Suppressor macrophage treated with lipopolysaccharide for 1 hour (primary cell): ENCODE results near the gene KLF7.
A peak's percentile ranks its signal among the peaks of the same experiment; 100 is the strongest.

ENCODE experiments used
- DNase-seq, 3 donors: peaks; one replicate each; pipeline ENCODE4 v3.0.0-alpha.2; 2020 to 2022

KLF7 gene

GRCh38 chr2:207165121-207166038 lies at the start of gene KLF7:
Gene KLF7, minus strand, starts transcription at chr2:207165948. Its CDS starts 380 bp downstream, at chr2:207165568.
- DNase-seq: peak in 2 of 3 donors; percentile 45 to 57

- no peak for DNase-seq
These were observed 49.6 kb upstream of the KLF7 start for GRCh38 chr2:207215308-207215707.

DNA sequence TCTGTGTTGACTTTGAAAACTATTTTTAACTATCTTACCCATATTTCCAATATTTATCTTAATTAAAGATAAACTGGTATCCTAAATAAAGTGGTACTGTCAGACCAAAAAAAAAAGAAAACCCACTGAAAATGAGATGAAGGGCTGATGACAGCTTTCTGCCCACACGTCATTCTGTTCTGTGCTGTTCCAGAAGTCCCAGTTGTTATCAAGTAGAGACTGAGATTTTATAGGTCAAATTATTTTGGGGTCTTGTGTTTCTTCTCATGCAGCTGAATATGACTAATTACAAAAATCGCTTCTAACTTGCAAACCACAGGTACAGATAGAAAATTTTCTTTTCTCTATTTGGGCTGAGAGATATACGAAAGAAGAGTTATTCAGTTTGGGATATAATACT lies 48.7 kb upstream of the KLF7 start:
- no peak for DNase-seq

DNA sequence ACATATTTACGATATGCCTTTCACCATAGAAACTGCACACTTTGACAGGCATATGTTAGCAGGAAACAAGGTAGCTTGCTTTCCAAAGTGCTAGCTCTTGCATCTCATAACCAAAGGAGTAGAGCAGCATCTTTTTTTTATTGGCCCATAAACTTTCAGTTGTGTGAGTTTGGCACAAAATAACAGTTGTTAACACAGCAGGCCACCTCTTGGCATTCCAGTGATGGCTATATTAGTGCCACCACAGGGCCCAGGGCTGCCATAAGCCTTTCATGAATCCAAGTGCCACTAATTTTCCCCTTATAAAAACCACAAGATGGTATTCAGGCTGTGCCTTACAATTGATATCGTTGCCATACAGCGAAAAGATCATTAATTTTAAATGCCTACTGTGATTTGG lies 40.3 kb upstream of the KLF7 start:
- no peak for DNase-seq

GRCh38 chr2:207205173-207205957 lies 39.6 kb upstream of the KLF7 start:
- DNase-seq: no peak

DNA sequence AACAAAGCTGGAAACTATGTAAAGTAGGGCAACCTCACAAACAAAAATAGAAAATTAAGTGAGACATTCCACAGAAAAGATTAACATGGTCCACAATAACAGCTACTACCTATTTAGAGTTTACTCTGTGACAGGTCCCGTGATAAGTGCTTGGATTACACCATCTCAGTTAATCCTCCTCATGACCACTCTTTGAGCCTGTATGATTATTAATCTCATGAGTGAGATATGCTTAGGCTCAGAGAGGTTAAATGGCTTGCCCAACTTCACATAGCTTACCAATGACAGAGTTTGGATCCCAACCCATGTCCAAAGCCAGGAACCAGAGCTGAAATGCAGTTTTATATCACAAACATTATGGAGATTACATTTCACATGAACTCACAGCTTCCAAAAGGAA lies 37.3 kb upstream of the KLF7 start:
- DNase-seq: no peak

DNA sequence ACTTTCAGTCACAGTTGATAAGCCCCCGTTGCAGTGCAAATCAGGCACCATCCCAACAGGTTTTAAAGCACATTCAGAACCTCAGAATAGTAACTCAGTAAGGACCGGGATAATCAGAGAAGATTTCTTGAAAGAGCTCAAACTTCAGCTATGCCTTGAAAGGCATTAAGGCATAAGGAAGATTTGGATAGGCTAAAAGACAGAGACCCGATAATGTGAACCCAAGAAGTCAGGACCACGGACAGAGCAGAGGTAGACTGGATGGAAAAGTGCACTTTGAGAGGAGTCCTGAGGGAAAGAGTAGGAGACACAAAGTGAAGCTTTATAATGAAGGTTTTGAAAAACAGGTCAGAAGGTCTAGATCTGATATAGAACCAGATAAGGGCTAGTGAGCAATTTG lies 36.9 kb upstream of the KLF7 start:
- DNase-seq: peak in 2 of 3 donors; percentile 33 to 39

DNA sequence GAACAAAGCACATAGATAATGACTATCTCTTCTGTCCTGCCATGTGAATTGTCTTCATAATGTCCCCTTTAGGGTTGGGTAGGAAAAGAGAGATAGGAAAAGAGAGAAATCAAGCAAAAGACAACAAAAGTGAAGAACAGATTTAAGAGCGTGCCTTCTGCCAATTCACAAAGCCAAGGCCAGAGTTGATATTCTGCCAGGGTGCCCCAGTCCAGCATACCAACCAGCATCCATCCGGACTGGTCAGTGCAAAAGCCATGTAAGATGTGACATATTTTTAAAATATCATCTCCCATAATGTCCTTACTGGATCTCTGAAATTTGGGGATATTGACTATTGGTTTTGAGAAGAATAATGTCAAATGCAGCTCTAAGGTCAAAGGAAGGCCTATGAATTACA lies 35.7 kb upstream of the KLF7 start:
- DNase-seq: no peak

- DNase-seq: no peak
These were observed 34.4 kb upstream of the KLF7 start for GRCh38 chr2:207200136-207200535.

- DNase-seq: no peak
These were observed 28.3 kb upstream of the KLF7 start for GRCh38 chr2:207194028-207194427.

GRCh38 chr2:207188626-207189419 lies 23.1 kb upstream of the KLF7 start:
- no peak for DNase-seq

DNA sequence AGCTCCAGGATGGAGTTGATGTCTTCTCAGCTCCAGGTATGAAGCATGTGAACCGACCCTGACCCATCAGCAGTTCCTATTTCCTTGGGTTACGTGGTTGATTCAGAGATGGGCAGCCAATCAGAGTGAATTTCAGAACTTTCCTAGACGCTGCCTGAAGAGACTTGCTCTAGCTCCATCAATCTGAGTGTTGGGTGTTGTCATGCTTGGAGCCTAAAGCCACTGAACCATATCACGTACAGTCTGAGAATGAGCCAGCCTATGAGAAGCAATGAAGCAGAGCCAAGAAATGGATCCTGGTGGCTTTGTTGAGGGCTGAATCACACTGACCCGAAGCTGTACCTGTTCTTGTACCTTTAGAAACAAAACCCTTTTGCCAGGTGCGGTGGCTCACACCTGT lies 19.6 kb upstream of the KLF7 start:
- no peak for DNase-seq

- DNase-seq: no peak
These were observed 19.0 kb upstream of the KLF7 start for GRCh38 chr2:207184768-207185167.

DNA sequence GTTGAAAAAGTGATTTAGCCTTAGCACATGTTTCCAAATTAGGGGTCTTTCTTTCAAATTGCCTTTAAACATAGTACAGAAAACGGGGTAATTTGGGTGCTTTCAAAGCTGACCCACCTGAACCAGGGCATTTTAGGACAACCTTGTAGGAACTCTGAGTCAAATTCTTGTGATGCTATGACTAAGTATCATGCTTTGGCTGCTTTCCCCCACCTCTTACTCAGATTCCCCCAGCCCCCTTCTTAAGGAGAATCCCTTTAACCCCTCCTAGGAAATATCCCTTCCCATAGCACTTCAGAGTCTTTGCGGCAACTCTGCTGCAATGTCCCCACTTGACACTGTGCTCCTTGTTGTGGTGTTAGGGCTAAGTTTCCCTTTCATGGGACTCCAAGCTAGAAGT lies 18.6 kb upstream of the KLF7 start:
- peak; percentile 29 to 41 (median 38) for DNase-seq

DNA sequence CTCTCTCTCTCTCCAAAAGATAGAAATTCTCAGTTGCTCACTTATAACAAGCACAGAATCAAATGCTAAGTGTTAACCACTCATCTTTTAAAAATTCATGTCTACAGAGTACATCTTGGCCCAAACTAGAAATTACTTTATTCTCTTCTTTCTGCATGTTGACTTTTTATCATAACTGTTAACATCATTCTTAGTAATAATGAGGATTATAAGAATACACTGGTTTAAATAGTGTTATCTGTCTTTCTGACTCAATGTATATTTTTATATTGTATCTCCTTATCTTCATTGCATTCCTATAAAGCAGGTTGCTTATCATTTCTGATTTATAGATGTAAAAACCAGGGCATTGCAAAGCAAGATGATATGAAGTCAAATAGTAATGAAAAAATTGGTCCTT lies 17.8 kb upstream of the KLF7 start:
- DNase-seq: no peak

- DNase-seq: no peak
These were observed 17.2 kb upstream of the KLF7 start for GRCh38 chr2:207182911-207183310.

GRCh38 chr2:207181526-207182274 lies 16.0 kb upstream of the KLF7 start:
- DNase-seq: no peak

DNA sequence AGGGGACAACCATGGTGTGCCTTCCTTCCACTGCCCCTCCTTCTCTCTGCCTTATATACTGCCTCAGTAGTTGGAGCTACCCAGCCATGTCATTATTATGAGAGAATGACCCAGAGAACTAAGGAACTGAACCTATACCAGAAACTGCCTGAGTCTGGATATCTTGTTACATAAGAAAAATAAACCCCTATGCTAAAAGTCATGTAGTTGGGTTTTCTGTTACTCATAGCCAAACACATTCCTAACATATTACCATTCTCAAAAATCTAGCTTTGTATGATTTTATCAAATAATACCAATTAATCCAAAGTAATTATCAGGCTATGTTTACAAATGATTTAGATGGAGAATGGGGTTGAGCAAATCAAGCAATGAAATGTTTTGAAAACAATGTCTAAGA lies 15.0 kb upstream of the KLF7 start:
- DNase-seq: no peak

DNA sequence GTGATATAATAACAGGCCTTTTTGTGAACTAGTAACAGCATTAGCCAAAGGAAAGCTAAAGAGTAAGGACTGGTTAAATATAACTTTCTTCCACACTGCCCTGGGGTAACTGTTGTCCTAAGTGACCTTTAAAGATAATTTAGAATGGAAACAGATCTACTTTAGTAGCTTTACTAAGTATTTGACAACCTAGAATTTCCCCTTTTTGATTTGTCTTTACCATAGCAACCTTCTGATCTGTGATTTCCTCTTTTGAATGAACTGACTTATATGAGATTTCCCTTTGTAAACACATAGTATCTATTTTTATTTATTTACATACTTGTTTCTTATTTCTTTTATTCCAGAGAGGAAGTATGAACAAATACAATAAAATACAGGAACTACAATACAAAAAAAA lies 10.5 kb upstream of the KLF7 start:
- DNase-seq: peak; percentile 43 to 91 (median 85)

DNA sequence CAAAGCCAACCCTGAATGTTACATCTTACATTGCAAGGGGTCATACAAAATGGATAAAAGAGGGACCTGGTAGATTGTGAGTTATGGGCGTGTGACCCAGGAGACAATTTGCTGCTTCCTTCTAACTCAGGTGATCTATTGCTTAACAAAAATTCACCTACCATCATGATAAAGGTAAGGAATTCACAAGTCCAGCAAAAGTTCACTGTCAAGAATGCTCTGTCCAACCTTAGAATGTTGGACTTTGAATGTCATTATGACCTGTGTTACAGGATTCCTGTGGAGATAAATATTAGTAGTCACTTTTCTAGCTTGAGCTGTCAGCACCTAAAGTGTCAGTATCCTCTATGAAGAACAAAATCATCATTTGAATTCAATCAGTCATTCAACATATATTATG lies 7.9 kb upstream of the KLF7 start:
- no peak for DNase-seq

GRCh38 chr2:207167099-207167923 lies 1.6 kb upstream of the KLF7 start:
- peak; percentile 79 to 93 (median 89) for DNase-seq
